Trophoblast cell (in vitro differentiated cells and primary cell): ENCODE results near the gene KCNMB1.

Source experiments
- DNase-seq, 2 donors: peaks; one replicate each; pipeline ENCODE4 v3.0.0-alpha.2; 2016
- H2AFZ ChIP-seq: 2 replicates; pipeline ENCODE4 v1.6.1; 2013; ENCODE audit warnings: low read length, moderate library complexity, mild to moderate bottlenecking; ENCODE audit not compliant: insufficient read depth, poor library complexity
- H2AK5ac ChIP-seq: 2 replicates; pipeline ENCODE4 v1.6.1; 2013; ENCODE audit warnings: mild to moderate bottlenecking, low read length
- H2BK120ac ChIP-seq: 2 replicates; pipeline ENCODE4 v1.6.1; 2013; ENCODE audit warnings: low read length, mild to moderate bottlenecking, moderate library complexity; ENCODE audit not compliant: insufficient read depth, poor library complexity
- H2BK12ac ChIP-seq: 2 replicates; pipeline ENCODE4 v1.6.1; 2013; ENCODE audit warnings: mild to moderate bottlenecking, low read length, moderate library complexity
- H2BK5ac ChIP-seq: 2 replicates; pipeline ENCODE4 v1.6.1; 2013; ENCODE audit warnings: low read length, low read depth, moderate library complexity, mild to moderate bottlenecking; ENCODE audit not compliant: poor library complexity
- H3K14ac ChIP-seq: 2 replicates; pipeline ENCODE4 v1.6.1; 2013; ENCODE audit warnings: mild to moderate bottlenecking, low read length
- H3K18ac ChIP-seq: 2 replicates; pipeline ENCODE4 v1.6.1; 2013; ENCODE audit warnings: mild to moderate bottlenecking, low read length
- H3K23ac ChIP-seq: 2 replicates; pipeline ENCODE4 v1.6.1; 2013; ENCODE audit warnings: low read length
- H3K27ac ChIP-seq: 2 replicates; pipeline ENCODE4 v1.5.1; 2013; ENCODE audit warnings: low read depth, mild to moderate bottlenecking, inconsistent platforms, low read length, moderate library complexity
- H3K27me3 ChIP-seq: 2 replicates; pipeline ENCODE4 v1.6.1; 2013; ENCODE audit warnings: inconsistent platforms, mild to moderate bottlenecking, low read length, moderate library complexity; ENCODE audit not compliant: insufficient read depth
- H3K36me3 ChIP-seq, 2 experiments: 1 replicate in 1 of 2; 2 replicates in 1 of 2; pipeline ENCODE4 v1.6.1; 2013; ENCODE audit warnings: low read length in 2 of 2, mild to moderate bottlenecking in 2 of 2, moderate library complexity in 1 of 2; ENCODE audit not compliant: insufficient read depth in 2 of 2, control insufficient read depth in 1 of 2
- H3K4ac ChIP-seq: 2 replicates; pipeline ENCODE4 v1.6.1; 2013; ENCODE audit warnings: low read depth, mild to moderate bottlenecking, low read length, moderate library complexity
- H3K4me1 ChIP-seq, 2 experiments: 1 replicate in 1 of 2; 2 replicates in 1 of 2; pipeline ENCODE4 v1.6.1; 2013; ENCODE audit warnings: low read length in 2 of 2, mild to moderate bottlenecking in 2 of 2, moderate library complexity in 1 of 2; ENCODE audit not compliant: insufficient read depth in 2 of 2, control insufficient read depth in 1 of 2
- H3K4me2 ChIP-seq: 2 replicates; pipeline ENCODE4 v1.6.1; 2013; ENCODE audit warnings: inconsistent platforms, mild to moderate bottlenecking, low read length, moderate library complexity
- H3K4me3 ChIP-seq: 2 replicates; pipeline ENCODE4 v1.5.1; 2013; ENCODE audit warnings: mild to moderate bottlenecking, low read depth, low read length, inconsistent platforms
- H3K79me1 ChIP-seq: one replicate; pipeline ENCODE4 v1.6.1; 2013; ENCODE audit warnings: low read length
- H3K79me2 ChIP-seq: 2 replicates; pipeline ENCODE4 v1.6.1; 2013; ENCODE audit warnings: low read length, mild to moderate bottlenecking; ENCODE audit not compliant: control insufficient read depth, insufficient read depth, poor library complexity
- H3K9ac ChIP-seq: 2 replicates; pipeline ENCODE4 v1.6.1; 2013; ENCODE audit warnings: mild to moderate bottlenecking, low read length
- H3K9me3 ChIP-seq: 2 replicates; pipeline ENCODE4 v1.6.1; 2013; ENCODE audit warnings: low read depth, mild to moderate bottlenecking, control low read depth, inconsistent platforms, low read length; ENCODE audit not compliant: insufficient read depth
- H4K12ac ChIP-seq: 2 replicates; pipeline ENCODE4 v1.6.1; 2013; ENCODE audit warnings: low read depth, mild to moderate bottlenecking, low read length, moderate library complexity
- H4K8ac ChIP-seq: 2 replicates; pipeline ENCODE4 v1.6.1; 2013; ENCODE audit warnings: low read depth, mild to moderate bottlenecking, low read length, moderate library complexity
- H4K91ac ChIP-seq: one replicate; pipeline ENCODE4 v1.6.1; 2013; ENCODE audit warnings: low read depth, mild to moderate bottlenecking, low read length, moderate library complexity
- WGBS: extraction: QIAGEN DNeasy Blood & Tissue Kit; methylation state at CpG from one replicate; pipeline ENCODE4 v1.1.7; 2013; ENCODE audit warnings: missing lambda C conversion rate; ENCODE audit not compliant: insufficient read length, insufficient coverage; ENCODE audit errors: extremely low coverage; 5-methylcytosine and 5-hydroxymethylcytosine counted together

Gene KCNMB1

DNA sequence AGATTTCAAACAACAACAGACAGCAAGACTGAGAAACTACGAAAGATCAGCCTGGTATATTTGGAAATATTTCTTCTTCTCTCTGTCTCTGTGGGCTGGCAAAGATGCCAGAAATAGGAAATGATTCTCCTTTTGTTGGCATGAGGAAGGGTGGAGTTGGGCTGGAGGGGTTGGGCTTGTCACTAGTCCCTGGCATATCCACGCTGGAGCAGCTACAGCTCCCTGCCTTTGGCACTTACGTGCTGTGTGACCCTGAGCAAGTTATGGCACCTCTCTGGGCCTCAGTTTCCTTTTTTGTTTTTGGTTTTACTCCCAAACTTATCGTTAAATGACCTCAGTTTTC is 354 bp upstream of the KCNMB1 start:
- Histone ChIP-seq H2BK5ac (no peak overlapping the region), H3K14ac (no peak overlapping the region), H3K4me2 (no peak overlapping the region), H2BK12ac (no peak overlapping the region), H3K79me1 (no peaks in the 10 kb centered on the region), H3K4ac (no peak overlapping the region), H3K9me3 (peaks cover 2% of the 10 kb centered on the region), H4K91ac (no peak overlapping the region), H3K4me3 (no peak overlapping the region), H3K4me1 (peaks cover 2 to 5% of the 10 kb centered on the region in 2 experiments), H3K18ac (no peak overlapping the region), H3K79me2 (no peaks in the 10 kb centered on the region), H2AK5ac (no peak overlapping the region), H3K9ac (no peak overlapping the region), H3K36me3 (no peaks in the 10 kb centered on the region), H3K27me3 (no peaks in the 10 kb centered on the region), H4K12ac (peak overlapping the region; percentile 55), H4K8ac (no peak overlapping the region), H2BK120ac (no peak overlapping the region), H3K27ac (no peak overlapping the region), H2AFZ (no peak overlapping the region), H3K23ac (no peak overlapping the region)
- no CpG with 5 or more reads among the region's 4 CpGs for WGBS
- no peak for DNase-seq

DNA sequence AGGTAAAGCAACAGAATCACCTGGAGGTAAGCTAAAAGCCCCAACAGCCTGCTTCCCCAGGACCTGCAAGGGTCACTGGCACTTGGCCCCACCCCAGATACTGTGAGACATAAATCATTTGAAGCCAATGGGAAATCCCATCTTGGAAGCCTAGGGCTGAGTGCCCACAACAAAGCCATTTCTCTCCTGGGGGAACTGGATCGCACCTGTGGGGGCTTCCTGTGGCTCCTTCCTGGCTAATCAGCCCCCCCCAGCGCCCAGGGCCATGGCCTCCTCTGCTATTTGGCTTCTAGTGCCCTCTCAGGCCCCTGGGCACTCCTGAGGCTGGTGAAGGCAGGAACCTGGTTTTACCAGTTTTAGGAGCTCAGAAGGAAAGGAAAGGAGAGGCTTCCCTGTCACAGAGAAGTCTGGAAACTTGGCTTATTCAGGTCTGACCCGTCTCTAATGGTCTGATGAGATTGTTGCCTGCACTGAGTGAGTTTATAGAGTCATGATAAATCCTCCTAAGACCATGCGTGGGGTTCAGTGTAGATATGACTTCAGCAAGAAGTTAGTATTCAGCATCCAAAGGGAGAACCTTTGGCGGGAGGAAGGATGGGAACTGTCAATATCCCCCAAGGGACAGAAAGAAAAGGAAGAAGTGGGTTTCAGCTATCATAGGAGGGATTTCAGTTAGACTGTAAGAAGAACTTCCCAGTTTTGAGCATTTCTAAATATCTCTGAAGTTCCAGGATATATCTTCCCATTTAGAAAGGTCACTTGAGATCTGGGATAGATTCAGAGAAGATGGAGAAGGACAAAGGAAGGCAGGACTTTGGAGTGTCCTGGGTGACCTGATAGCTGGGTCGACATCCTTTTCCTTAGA is 1.2 kb downstream of the KCNMB1 start:
- WGBS: no CpG with 5 or more reads among the region's 6 CpGs

DNA sequence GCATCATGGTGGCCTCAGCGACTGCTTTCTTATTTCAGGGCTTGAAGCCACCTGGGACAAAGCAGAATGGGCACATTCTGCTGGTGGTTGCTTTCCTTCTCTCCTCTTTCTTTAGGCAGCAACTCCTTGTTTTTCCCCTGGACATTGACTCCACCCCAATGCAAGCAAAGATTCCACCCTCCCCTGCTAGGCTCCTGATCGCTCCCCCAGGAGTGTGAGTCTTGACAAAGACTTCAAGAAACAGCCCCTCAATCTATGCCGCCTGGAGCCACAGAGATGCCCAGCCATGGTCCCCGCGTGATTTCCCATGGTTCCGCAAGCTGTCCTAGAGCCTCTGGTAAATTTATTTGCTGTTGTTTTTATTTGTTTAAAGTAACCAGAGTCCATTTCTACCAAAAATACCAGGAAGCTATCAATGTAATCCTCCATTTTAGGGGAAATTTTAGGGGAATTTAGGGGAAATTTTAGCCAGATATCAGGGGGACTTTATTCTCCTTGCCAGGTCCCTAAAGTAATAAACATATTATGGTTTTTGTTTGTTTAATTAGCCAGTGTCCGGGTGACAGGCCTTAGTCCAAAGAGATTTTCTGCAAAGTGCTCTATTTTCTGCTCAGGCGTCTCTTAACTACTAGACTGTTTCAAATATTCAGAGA is 2.3 kb downstream of the KCNMB1 start:
- no peak overlapping the region for H3K9ac ChIP-seq
- H3K27me3 ChIP-seq: no peaks in the 10 kb centered on the region
- no peak overlapping the region for H2BK120ac ChIP-seq
- H3K79me2 ChIP-seq: no peaks in the 10 kb centered on the region
- DNase-seq: no peak
- no peak overlapping the region for H2AK5ac ChIP-seq
- H3K27ac ChIP-seq: no peak overlapping the region
- no peaks in the 10 kb centered on the region for H3K36me3 ChIP-seq
- H2BK12ac ChIP-seq: no peak overlapping the region
- H3K18ac ChIP-seq: no peak overlapping the region
- H3K23ac ChIP-seq: no peak overlapping the region
- no peaks in the 10 kb centered on the region for H3K79me1 ChIP-seq
- no peak overlapping the region for H3K14ac ChIP-seq
- H4K8ac ChIP-seq: no peak overlapping the region
- no peak overlapping the region for H2AFZ ChIP-seq
- H4K91ac ChIP-seq: no peak overlapping the region
- H3K4ac ChIP-seq: no peak overlapping the region
- peaks cover 2 to 5% of the 10 kb centered on the region in 2 experiments for H3K4me1 ChIP-seq
- H4K12ac ChIP-seq: no peak overlapping the region
- no peak overlapping the region for H2BK5ac ChIP-seq
- WGBS: no CpG with 5 or more reads among the region's 8 CpGs
- no peak overlapping the region for H3K4me3 ChIP-seq
- H3K4me2 ChIP-seq: no peak overlapping the region
- peaks cover under 1% of the 10 kb centered on the region for H3K9me3 ChIP-seq

More for the DNA sequence above, 1.2 kb downstream of the KCNMB1 start:
- Histone ChIP-seq H4K91ac (no peak overlapping the region), H2AFZ (no peak overlapping the region), H2BK120ac (no peak overlapping the region), H3K23ac (no peak overlapping the region), H2AK5ac (no peak overlapping the region), H3K18ac (no peak overlapping the region), H3K27ac (no peak overlapping the region), H3K4me3 (no peak overlapping the region), H2BK5ac (no peak overlapping the region), H4K8ac (no peak overlapping the region), H3K79me2 (no peaks in the 10 kb centered on the region), H3K4ac (no peak overlapping the region), H3K14ac (no peak overlapping the region), H3K9ac (no peak overlapping the region), H3K4me2 (no peak overlapping the region), H3K36me3 (no peaks in the 10 kb centered on the region), H3K4me1 (peaks cover 2 to 5% of the 10 kb centered on the region in 2 experiments), H3K27me3 (no peaks in the 10 kb centered on the region), H3K79me1 (no peaks in the 10 kb centered on the region), H3K9me3 (peaks cover 2% of the 10 kb centered on the region), H4K12ac (no peak overlapping the region), H2BK12ac (no peak overlapping the region)
- DNase-seq: no peak

DNA sequence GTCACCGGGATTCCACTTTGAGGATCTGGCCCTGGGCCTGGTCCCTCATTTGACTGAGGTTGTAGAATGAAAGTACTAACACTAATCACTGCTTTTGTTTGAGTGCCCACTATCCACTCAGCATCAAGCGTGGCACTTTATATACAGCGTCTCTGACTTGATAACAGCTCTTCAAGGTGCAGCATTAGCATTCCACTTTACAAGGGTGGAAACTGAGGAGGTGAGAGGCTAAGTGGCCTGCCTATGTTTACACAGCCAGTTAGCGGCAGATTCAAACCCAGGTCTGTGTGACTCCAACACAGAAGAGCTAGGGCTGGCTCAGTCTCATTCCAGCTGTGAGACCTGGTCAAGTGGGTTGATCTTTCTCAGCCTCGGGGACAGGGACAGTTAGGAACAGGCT is 5.9 kb downstream of the KCNMB1 start:
- Histone ChIP-seq H3K4me2 (no peak overlapping the region), H3K4me1 (peaks cover 2 to 3% of the 10 kb centered on the region in 2 experiments), H4K8ac (no peak overlapping the region), H4K91ac (no peak overlapping the region), H3K79me2 (no peaks in the 10 kb centered on the region), H3K23ac (no peak overlapping the region), H3K27me3 (no peaks in the 10 kb centered on the region), H2BK120ac (no peak overlapping the region), H3K9ac (no peak overlapping the region), H4K12ac (no peak overlapping the region), H2AK5ac (no peak overlapping the region), H3K18ac (no peak overlapping the region), H3K79me1 (no peaks in the 10 kb centered on the region), H2BK12ac (no peak overlapping the region), H3K4ac (no peak overlapping the region), H2BK5ac (no peak overlapping the region), H3K14ac (no peak overlapping the region), H3K27ac (no peak overlapping the region), H3K4me3 (no peak overlapping the region), H3K36me3 (no peaks in the 10 kb centered on the region), H2AFZ (no peak overlapping the region), H3K9me3 (no peaks in the 10 kb centered on the region)
- no CpG with 5 or more reads among the region's 5 CpGs for WGBS
- DNase-seq: no peak
